Tibial nerve (tissue), 4 donors: ENCODE measurements around the gene SSBP2. TPM values are rescaled to one million over a fixed set of nuclear protein-coding genes. Genes with fewer than 3 reads are reported as not detected.

ENCODE experiments used
- DNase-seq, 2 donors: peaks; one replicate each; pipeline ENCODE4 v3.0.0-alpha.2; 2019; ENCODE audit warnings: low spot score in 2 of 2
- H3K27ac ChIP-seq, 4 donors: fragments of 200-600 bp; sonication (generic) in 3 of 4; one replicate each; pipeline ENCODE4 v1.5.1; 2017 to 2019; ENCODE audit warnings: mild to moderate bottlenecking in 1 of 4
- H3K27me3 ChIP-seq, 2 donors: fragments of 200-600 bp; sonication (generic) in 1 of 2; one replicate each; pipeline versions ENCODE4 v1.5.1 to v1.6.0; 2017 to 2019
- H3K36me3 ChIP-seq, 3 donors: fragments of 200-600 bp; sonication (generic); one replicate each; pipeline ENCODE4 v1.5.1; 2018 to 2019
- H3K4me1 ChIP-seq, 4 donors: fragments of 200-600 bp; sonication (generic) in 3 of 4; one replicate each; pipeline ENCODE4 v1.5.1; 2017 to 2019
- H3K4me3 ChIP-seq, 4 donors: fragments of 200-600 bp; sonication (generic) in 3 of 4; one replicate each; pipeline ENCODE4 v1.5.1; 2017 to 2019; ENCODE audit warnings: mild to moderate bottlenecking in 1 of 4, moderate library complexity in 1 of 4
- H3K9me3 ChIP-seq, 4 donors: fragments of 200-600 bp; sonication (generic) in 3 of 4; one replicate each; pipeline ENCODE4 v1.5.1; 2017 to 2019
- EP300 ChIP-seq, 2 donors: sonication (generic); formaldehyde crosslinking; IDR thresholded peaks; one replicate each; pipeline ENCODE4 v1.6.1; 2017; ENCODE audit warnings: antibody characterized with exemption in 2 of 2, mild to moderate bottlenecking in 1 of 2
- POLR2A ChIP-seq, 2 donors: fragments of 450-650 bp; IDR thresholded peaks; one replicate each; pipeline ENCODE4 v1.6.1; 2017; ENCODE audit warnings: antibody characterized with exemption in 2 of 2, mild to moderate bottlenecking in 2 of 2, moderate library complexity in 2 of 2
- WGBS, 2 donors: methylation state at CpG; one replicate each; pipeline ENCODE4 v1.1.5; 2018; 5-methylcytosine and 5-hydroxymethylcytosine counted together
- total RNA-seq, 4 donors: library from RNA; depleted of rRNA; stranded (reverse); fragments of >200 nt; gene quantifications; one replicate each; pipeline ENCODE4 v1.1.0, GENCODE V29; 2016
- TF ChIP-seq, protein P1 (sequence below), 5 experiments: fragments of 200-600 bp in 3 of 5; fragments of 450-650 bp in 2 of 5; sonication (generic) in 3 of 5; IDR thresholded peaks; one replicate each; pipeline ENCODE4 v1.5.1; 2016 to 2019; ENCODE audit warnings: antibody characterized with exemption in 5 of 5, mild to moderate bottlenecking in 3 of 5, moderate library complexity in 2 of 5

Gene SSBP2
- total RNA-seq, 4 donors from 2014 or later: 62.6 to 95.1 (median 77.5) TPM

DNA sequence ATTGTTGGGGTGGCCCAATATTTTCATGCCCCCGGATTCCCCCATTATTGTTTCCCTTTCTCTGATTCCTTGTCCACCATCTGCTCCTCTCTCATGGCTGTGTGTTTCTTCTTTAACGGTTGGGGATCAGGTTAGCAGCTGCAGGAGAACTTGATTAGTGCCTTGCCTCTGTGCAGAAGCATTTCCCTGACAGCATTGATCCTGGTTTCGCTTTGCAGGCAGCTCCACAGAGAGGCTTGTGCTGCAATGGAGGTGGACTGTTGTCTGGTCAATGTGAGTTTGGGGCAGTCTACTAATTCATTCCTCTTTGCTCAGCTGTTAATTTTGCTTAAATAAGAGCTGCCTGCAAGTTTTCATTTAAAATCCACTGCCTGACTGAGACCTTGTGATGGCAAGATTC, 32.5 kb upstream of the SSBP2 start:
- no peak for TF ChIP-seq POLR2A (IDR thresholded peaks at IDR 0.05)

GRCh38 chr5:81782811-81783210, 31.9 kb upstream of the SSBP2 start:
- Histone ChIP-seq H3K36me3 (no peaks in the 10 kb centered on the region), H3K27me3 (no peaks in the 10 kb centered on the region), H3K27ac (no peak overlapping the region), H3K4me1 (peaks cover 0 to 45% (median 22%) of the 10 kb centered on the region in 4 donors), H3K4me3 (no peak overlapping the region), H3K9me3 (no peaks in the 10 kb centered on the region)
- TF ChIP-seq, protein P1, sequence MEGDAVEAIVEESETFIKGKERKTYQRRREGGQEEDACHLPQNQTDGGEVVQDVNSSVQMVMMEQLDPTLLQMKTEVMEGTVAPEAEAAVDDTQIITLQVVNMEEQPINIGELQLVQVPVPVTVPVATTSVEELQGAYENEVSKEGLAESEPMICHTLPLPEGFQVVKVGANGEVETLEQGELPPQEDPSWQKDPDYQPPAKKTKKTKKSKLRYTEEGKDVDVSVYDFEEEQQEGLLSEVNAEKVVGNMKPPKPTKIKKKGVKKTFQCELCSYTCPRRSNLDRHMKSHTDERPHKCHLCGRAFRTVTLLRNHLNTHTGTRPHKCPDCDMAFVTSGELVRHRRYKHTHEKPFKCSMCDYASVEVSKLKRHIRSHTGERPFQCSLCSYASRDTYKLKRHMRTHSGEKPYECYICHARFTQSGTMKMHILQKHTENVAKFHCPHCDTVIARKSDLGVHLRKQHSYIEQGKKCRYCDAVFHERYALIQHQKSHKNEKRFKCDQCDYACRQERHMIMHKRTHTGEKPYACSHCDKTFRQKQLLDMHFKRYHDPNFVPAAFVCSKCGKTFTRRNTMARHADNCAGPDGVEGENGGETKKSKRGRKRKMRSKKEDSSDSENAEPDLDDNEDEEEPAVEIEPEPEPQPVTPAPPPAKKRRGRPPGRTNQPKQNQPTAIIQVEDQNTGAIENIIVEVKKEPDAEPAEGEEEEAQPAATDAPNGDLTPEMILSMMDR (IDR thresholded peaks at IDR 0.05): no peak
- TF ChIP-seq POLR2A (IDR thresholded peaks at IDR 0.05) (no peak), EP300 (IDR thresholded peaks at IDR 0.05) (no peak)
- 67 to 73% methylated on average over 3 of the region's 3 CpGs for WGBS, 2 donors
- DNase-seq: no peak

More for the DNA sequence above, 32.5 kb upstream of the SSBP2 start:
- H3K36me3 ChIP-seq: no peaks in the 10 kb centered on the region
- H3K9me3 ChIP-seq: no peaks in the 10 kb centered on the region
- 45 to 56% methylated on average over 3 of the region's 3 CpGs for WGBS, 2 donors
- H3K4me3 ChIP-seq: peak overlapping the region in 1 of 4 donors; percentile 20
- H3K4me1 ChIP-seq: peaks cover 0 to 45% (median 22%) of the 10 kb centered on the region in 4 donors
- DNase-seq: no peak
- H3K27ac ChIP-seq: no peak overlapping the region
- H3K27me3 ChIP-seq: no peaks in the 10 kb centered on the region

GRCh38 chr5:81779916-81780266, 29.0 kb upstream of the SSBP2 start:
- 78 to 83% methylated on average over 4 of the region's 4 CpGs for WGBS, 2 donors
- Histone ChIP-seq H3K36me3 (no peaks in the 10 kb centered on the region), H3K4me3 (no peak overlapping the region), H3K9me3 (no peaks in the 10 kb centered on the region), H3K27me3 (no peaks in the 10 kb centered on the region), H3K4me1 (peaks cover 0 to 26% (median 10%) of the 10 kb centered on the region in 4 donors), H3K27ac (peak overlapping the region; percentile 70 to 88 (median 80))
- TF ChIP-seq EP300 (IDR thresholded peaks at IDR 0.05) (no peak), POLR2A (IDR thresholded peaks at IDR 0.05) (no peak)
- TF ChIP-seq, protein P1 (IDR thresholded peaks at IDR 0.05): no peak
- DNase-seq: no peak

DNA sequence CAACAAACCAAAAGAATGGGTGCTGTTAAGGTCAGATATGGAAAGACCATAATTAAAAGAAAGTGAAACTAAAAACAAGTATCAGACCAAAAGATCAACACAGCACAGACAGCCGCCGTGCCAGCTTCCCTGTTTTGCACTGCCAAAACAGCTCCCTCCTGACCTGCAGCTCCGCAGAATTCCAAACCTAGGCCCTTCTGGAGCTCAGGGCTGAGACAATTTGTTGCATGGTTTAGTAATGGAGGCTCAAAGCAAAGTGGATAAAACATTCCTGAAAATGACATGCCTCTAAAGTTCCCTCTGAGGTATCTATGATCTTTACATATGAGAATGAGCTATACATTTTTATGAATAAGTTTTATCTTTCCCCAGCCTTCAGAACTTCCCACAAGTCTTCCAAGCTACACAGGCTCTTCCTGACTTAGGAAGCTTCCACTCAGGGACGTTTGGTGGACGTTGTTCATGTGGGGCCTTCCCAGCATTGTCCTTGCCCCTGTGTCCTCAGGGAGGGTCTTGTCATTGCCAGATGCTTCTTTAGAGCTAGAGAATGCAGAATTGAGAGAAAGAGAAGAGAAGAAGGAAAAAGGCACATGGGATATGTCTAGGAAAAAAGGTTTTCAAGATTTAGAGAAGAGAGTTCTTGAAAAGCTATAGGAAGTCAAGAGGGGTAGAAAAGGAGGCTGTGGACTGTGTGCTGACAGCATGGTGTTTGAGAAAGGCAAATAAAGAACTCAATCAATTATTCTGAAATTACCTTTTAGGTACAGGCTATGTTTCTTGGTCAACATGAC, 28.4 kb upstream of the SSBP2 start:
- Histone ChIP-seq H3K9me3 (no peaks in the 10 kb centered on the region), H3K4me3 (peak overlapping the region; percentile 7 to 37 (median 30)), H3K36me3 (no peaks in the 10 kb centered on the region), H3K4me1 (peaks cover 0 to 27% (median 10%) of the 10 kb centered on the region in 4 donors), H3K27ac (peak overlapping the region; percentile 70 to 88 (median 80)), H3K27me3 (no peaks in the 10 kb centered on the region)
- TF ChIP-seq EP300 (IDR thresholded peaks at IDR 0.05) (peak in 1 of 2 donors; percentile 17), POLR2A (IDR thresholded peaks at IDR 0.05) (no peak)
- peak; percentile 47 to 58 for DNase-seq
- 0 to 2% methylated on average over 5 of the region's 5 CpGs for WGBS, 2 donors

- Histone ChIP-seq H3K36me3 (no peaks in the 10 kb centered on the region), H3K4me1 (peaks cover 0 to 33% (median 10%) of the 10 kb centered on the region in 4 donors), H3K27me3 (no peaks in the 10 kb centered on the region), H3K9me3 (no peaks in the 10 kb centered on the region), H3K4me3 (peak overlapping the region; percentile 7 to 37 (median 30)), H3K27ac (peak overlapping the region; percentile 70 to 88 (median 80))
- TF ChIP-seq, protein P1 (IDR thresholded peaks at IDR 0.05): no peak
- TF ChIP-seq POLR2A (IDR thresholded peaks at IDR 0.05): no peak
- no peak for TF ChIP-seq EP300 (IDR thresholded peaks at IDR 0.05)
- 4 to 7% methylated on average over 3 of the region's 3 CpGs for WGBS, 2 donors
- no peak for DNase-seq
Measured at GRCh38 chr5:81778642-81779041, 27.7 kb upstream of the SSBP2 start.

DNA sequence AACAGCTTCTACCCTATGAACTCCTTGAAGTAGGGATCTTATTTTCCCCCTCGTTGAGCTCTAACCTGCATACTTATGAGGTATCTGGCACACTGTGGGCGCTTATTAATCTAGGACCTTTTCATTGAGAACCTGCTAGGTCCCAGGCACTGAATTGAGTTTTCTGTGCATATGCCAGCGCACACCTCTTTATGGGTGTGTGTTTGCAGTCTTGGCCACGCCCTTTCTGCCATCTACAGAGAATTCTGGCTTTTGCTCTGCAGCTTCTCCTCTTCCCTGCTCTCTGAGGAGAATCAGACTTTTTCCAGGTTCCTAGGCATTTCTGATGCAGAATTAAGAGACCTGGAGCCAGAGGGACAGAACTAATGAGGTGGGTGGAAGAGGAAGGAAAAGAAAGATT, 25.4 kb upstream of the SSBP2 start:
- no peak overlapping the region for H3K27ac ChIP-seq
- no peak overlapping the region for H3K4me3 ChIP-seq
- H3K36me3 ChIP-seq: no peaks in the 10 kb centered on the region
- H3K9me3 ChIP-seq: no peaks in the 10 kb centered on the region
- TF ChIP-seq, protein P1 (IDR thresholded peaks at IDR 0.05): no peak
- no peak for TF ChIP-seq POLR2A (IDR thresholded peaks at IDR 0.05)
- no peak for TF ChIP-seq EP300 (IDR thresholded peaks at IDR 0.05)
- DNase-seq: no peak
- 94 to 100% methylated on average over 4 of the region's 4 CpGs for WGBS, 2 donors
- no peaks in the 10 kb centered on the region for H3K27me3 ChIP-seq
- H3K4me1 ChIP-seq: peaks cover 0 to 42% (median 10%) of the 10 kb centered on the region in 4 donors
